A673 (cell line): Measurements from ENCODE around the gene NUCB1. TPM values are rescaled to one million over a fixed set of nuclear protein-coding genes. Genes with fewer than 3 reads are reported as not detected.

Experiments
- BruUV-seq: library from RNA; stranded (reverse); fragments of 400-500 nt; replicated peaks from 2 replicates; lab custom pipeline; 2021; lab: Mats Ljungman, UMichigan
- CTCF ChIA-PET: fragments of 300-600 bp; sonication (Branson Sonifier 250); formaldehyde crosslinking; loops from one replicate; lab custom pipeline; 2022; ENCODE audit warnings: antibody characterized with exemption; lab: Charles Lee
- POLR2A ChIA-PET: fragments of 300-600 bp; sonication (Branson Sonifier 250); formaldehyde crosslinking; loops from one replicate; lab custom pipeline; 2022; ENCODE audit warnings: antibody characterized with exemption; ENCODE audit not compliant: low non-redundant PET; lab: Charles Lee
- DNase-seq: peaks from one replicate; pipeline ENCODE4 v3.0.0-alpha.2; 2015; ENCODE audit warnings: low spot score
- H3K27ac ChIP-seq: fragments of 200-600 bp; sonication (generic); 2 replicates; pipeline ENCODE4 v1.5.1; 2016; ENCODE audit warnings: mixed run types, low read depth, mild to moderate bottlenecking, mixed read lengths, antibody characterized with exemption, low read length; ENCODE audit not compliant: poor library complexity, severe bottlenecking
- H3K27me3 ChIP-seq: fragments of 200-600 bp; sonication (generic); replicated peaks from 2 replicates; pipeline ENCODE4 v1.6.1; 2017; ENCODE audit warnings: mixed run types, low read depth, mild to moderate bottlenecking, mixed read lengths, antibody characterized with exemption, low read length; ENCODE audit not compliant: insufficient read depth, poor library complexity
- H3K36me3 ChIP-seq: fragments of 200-600 bp; sonication (generic); 2 replicates; pipeline ENCODE4 v1.6.1; 2016; ENCODE audit warnings: mixed run types, mild to moderate bottlenecking, mixed read lengths, antibody characterized with exemption, low read length; ENCODE audit not compliant: insufficient read depth, poor library complexity, severe bottlenecking
- H3K4me1 ChIP-seq: fragments of 200-600 bp; sonication (generic); 2 replicates; pipeline ENCODE4 v1.6.1; 2017; ENCODE audit warnings: mixed run types, mild to moderate bottlenecking, mixed read lengths, antibody characterized with exemption, low read length; ENCODE audit not compliant: insufficient read depth, poor library complexity, severe bottlenecking
- H3K4me3 ChIP-seq: fragments of 200-600 bp; sonication (generic); 2 replicates; pipeline ENCODE4 v1.5.1; 2016; ENCODE audit warnings: low read depth, mixed run types, mild to moderate bottlenecking, mixed read lengths, low read length; ENCODE audit not compliant: poor library complexity, severe bottlenecking
- H3K9me3 ChIP-seq: fragments of 200-600 bp; sonication (generic); 2 replicates; pipeline ENCODE4 v1.6.1; 2016; ENCODE audit warnings: mixed run types, low read depth, mild to moderate bottlenecking, mixed read lengths, antibody characterized with exemption, low read length; ENCODE audit not compliant: poor library complexity, severe bottlenecking
- EZH2 ChIP-seq: fragments of 200-600 bp; sonication (generic); IDR thresholded peaks from 2 replicates; pipeline ENCODE4 v1.6.1; 2017; ENCODE audit warnings: borderline replicate concordance, low read depth, mild to moderate bottlenecking, mixed read lengths, antibody characterized with exemption, low read length; ENCODE audit not compliant: poor library complexity, severe bottlenecking
- intact Hi-C: fragments of 100-400 bp; cut with micrococcal nuclease; formaldehyde crosslinking; loops from one replicate; pipeline ENCODE4 v1.10.0; 2022; ENCODE audit not compliant: unreplicated experiment
- total RNA-seq: library from RNA; stranded (reverse); gene quantifications from 2 replicates; pipeline ENCODE4 v1.2.3, GENCODE V29; 2021
- TF ChIP-seq, protein P1 (sequence below): fragments of 300-800, 200-600 bp; sonication (generic); conservative IDR thresholded peaks from 2 replicates; pipeline ENCODE4 v1.5.1; 2017; ENCODE audit warnings: low read depth, mild to moderate bottlenecking, antibody characterized with exemption, low read length, moderate library complexity, mixed read lengths

NUCB1 gene
- total RNA-seq, 1 experiment from 2014 or later = 86.7 TPM

DNA sequence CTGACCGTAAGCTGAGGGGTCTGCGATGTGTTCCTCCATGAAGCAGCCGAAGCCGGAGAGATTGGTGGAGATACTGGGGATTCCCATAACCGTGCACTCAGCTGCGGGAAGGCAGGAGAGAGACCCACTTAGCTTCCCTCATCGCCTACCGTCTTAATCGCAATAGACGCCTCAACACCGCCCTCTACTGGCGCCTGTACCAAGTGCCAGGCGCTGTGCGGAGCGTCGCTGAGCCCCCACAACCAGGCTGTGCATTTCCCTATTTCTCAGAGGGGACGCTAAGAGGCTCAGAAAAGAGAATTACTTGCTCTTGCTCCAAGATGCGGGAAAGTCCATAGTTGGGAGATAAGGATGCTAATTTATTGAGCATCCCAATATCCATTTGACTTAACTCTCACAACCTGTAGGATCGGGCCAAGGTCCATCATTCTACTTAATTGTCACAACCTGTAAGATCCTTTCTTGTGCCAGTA, 70.8 kb downstream of the NUCB1 start:
- intact Hi-C loops = loop anchor here (2.0 kb wide), 1 partner anchor 182 kb away; no protein-coding TSS in a partner anchor
- ChIA-PET CTCF (interaction anchor here (0.5 to 1.7 kb wide), 19 partner anchors 13 to 465 kb away, joined by 3 to 32 read pairs (median 5); partner anchors contain the start of genes CA11, GYS1, HSD17B14 and NUCB1), POLR2A (interaction anchor here (0.6 kb wide), 1 partner anchor 184 kb away, joined by 11 read pairs; no protein-coding TSS in a partner anchor)
- Histone ChIP-seq H3K9me3 (no peaks in the 10 kb centered on the region), H3K4me1 (peaks cover 29% of the 10 kb centered on the region), H3K27ac (no peak overlapping the region), H3K36me3 (peaks cover 35% of the 10 kb centered on the region), H3K27me3 (no peaks in the 10 kb centered on the region), H3K4me3 (no peak overlapping the region)
- peak; percentile 92 for DNase-seq
- no TSS peak for BruUV-seq
- no peak for TF ChIP-seq EZH2
- TF ChIP-seq, protein P1, sequence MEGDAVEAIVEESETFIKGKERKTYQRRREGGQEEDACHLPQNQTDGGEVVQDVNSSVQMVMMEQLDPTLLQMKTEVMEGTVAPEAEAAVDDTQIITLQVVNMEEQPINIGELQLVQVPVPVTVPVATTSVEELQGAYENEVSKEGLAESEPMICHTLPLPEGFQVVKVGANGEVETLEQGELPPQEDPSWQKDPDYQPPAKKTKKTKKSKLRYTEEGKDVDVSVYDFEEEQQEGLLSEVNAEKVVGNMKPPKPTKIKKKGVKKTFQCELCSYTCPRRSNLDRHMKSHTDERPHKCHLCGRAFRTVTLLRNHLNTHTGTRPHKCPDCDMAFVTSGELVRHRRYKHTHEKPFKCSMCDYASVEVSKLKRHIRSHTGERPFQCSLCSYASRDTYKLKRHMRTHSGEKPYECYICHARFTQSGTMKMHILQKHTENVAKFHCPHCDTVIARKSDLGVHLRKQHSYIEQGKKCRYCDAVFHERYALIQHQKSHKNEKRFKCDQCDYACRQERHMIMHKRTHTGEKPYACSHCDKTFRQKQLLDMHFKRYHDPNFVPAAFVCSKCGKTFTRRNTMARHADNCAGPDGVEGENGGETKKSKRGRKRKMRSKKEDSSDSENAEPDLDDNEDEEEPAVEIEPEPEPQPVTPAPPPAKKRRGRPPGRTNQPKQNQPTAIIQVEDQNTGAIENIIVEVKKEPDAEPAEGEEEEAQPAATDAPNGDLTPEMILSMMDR = peak; percentile 96

Other genes with a start within 250 kb of the NUCB1 start
- gene NTN5, start 227.3 kb upstream of the NUCB1 start, total RNA-seq = not detected in 2 replicates
- gene FUT2, start 204.3 kb upstream of the NUCB1 start, total RNA-seq = not detected in 2 replicates
- 4.7 and 5.9 TPM in 2 replicates for gene MAMSTR, start 180.6 kb upstream of the NUCB1 start, total RNA-seq
- gene RASIP1, start 159.7 kb upstream of the NUCB1 start, total RNA-seq = 3.8 and 5.0 TPM in 2 replicates
- not detected in 2 replicates for gene IZUMO1, start 153.4 kb upstream of the NUCB1 start, total RNA-seq
- 0.06 and 0.15 TPM in 2 replicates for gene FUT1, start 147.7 kb upstream of the NUCB1 start, total RNA-seq
- gene FGF21, start 144.8 kb upstream of the NUCB1 start, total RNA-seq = not detected in 2 replicates
- gene BCAT2, start 89.3 kb upstream of the NUCB1 start, total RNA-seq = 54.0 and 62.7 TPM in 2 replicates
- 2.0 and 3.0 TPM in 2 replicates for gene HSD17B14, start 63.8 kb upstream of the NUCB1 start, total RNA-seq
- gene PLEKHA4, start 31.7 kb upstream of the NUCB1 start, total RNA-seq = 20.7 and 24.1 TPM in 2 replicates
- gene PPP1R15A, start 27.9 kb upstream of the NUCB1 start, total RNA-seq = 27.6 and 41.2 TPM in 2 replicates
- not detected in 2 replicates for gene TULP2, start 1.6 kb upstream of the NUCB1 start, total RNA-seq
- not detected in 2 replicates for gene DHDH, start 33.4 kb downstream of the NUCB1 start, total RNA-seq
- 103 and 112 TPM in 2 replicates for gene BAX, start 54.6 kb downstream of the NUCB1 start, total RNA-seq
- gene FTL, start 65.0 kb downstream of the NUCB1 start, total RNA-seq = 1,330 and 1,983 TPM in 2 replicates
- gene GYS1, start 93.0 kb downstream of the NUCB1 start, total RNA-seq = 54.6 and 57.0 TPM in 2 replicates
- gene RUVBL2, start 93.6 kb downstream of the NUCB1 start, total RNA-seq = 227 and 241 TPM in 2 replicates
- not detected in 2 replicates for gene LHB, start 116.8 kb downstream of the NUCB1 start, total RNA-seq
- not detected in 2 replicates for gene CGB3, start 124.0 kb downstream of the NUCB1 start, total RNA-seq
- gene CGB2, start 131.6 kb downstream of the NUCB1 start, total RNA-seq = not detected in 2 replicates
- gene CGB1, start 136.6 kb downstream of the NUCB1 start, total RNA-seq = not detected in 2 replicates
- gene CGB5, start 143.5 kb downstream of the NUCB1 start, total RNA-seq = not detected in 2 replicates
- gene CGB8, start 148.8 kb downstream of the NUCB1 start, total RNA-seq = not detected in 2 replicates
- gene CGB7, start 157.4 kb downstream of the NUCB1 start, total RNA-seq = not detected in 2 replicates
- not detected in 2 replicates for gene NTF4, start 164.5 kb downstream of the NUCB1 start, total RNA-seq
- not detected in 2 replicates for gene KCNA7, start 172.4 kb downstream of the NUCB1 start, total RNA-seq
- gene SNRNP70, start 185.1 kb downstream of the NUCB1 start, total RNA-seq = 291 and 295 TPM in 2 replicates
- 19.9 and 24.3 TPM in 2 replicates for gene LIN7B, start 214.1 kb downstream of the NUCB1 start, total RNA-seq
- 1.7 and 2.6 TPM in 2 replicates for gene C19orf73, start 218.8 kb downstream of the NUCB1 start, total RNA-seq
- gene PPFIA3, start 219.2 kb downstream of the NUCB1 start, total RNA-seq = 33.1 and 33.6 TPM in 2 replicates